HepG2 (cell line): Measurements from ENCODE around the gene ULK3. TPM values are rescaled to one million over a fixed set of nuclear protein-coding genes. Genes with fewer than 3 reads are reported as not detected.

ENCODE experiments used
- HNRNPH1 ChIP-seq: fragments of 200-400 bp; formaldehyde crosslinking; optimal IDR thresholded peaks from 2 replicates; pipeline ENCODE3; 2017; ENCODE audit warnings: mild to moderate bottlenecking, low read depth, low read length
- MBD4 ChIP-seq: IDR thresholded peaks from 2 replicates; pipeline ENCODE4 v1.6.1; 2012; ENCODE audit warnings: low read length, inconsistent platforms, borderline replicate concordance
- MBNL3 ChIP-seq: fragments of 250-450 bp; sonication (Bioruptor Pico); conservative IDR thresholded peaks from 2 replicates; pipeline ENCODE4 v1.8.0; 2022; ENCODE audit warnings: mild to moderate bottlenecking, inconsistent platforms
- MYNN ChIP-seq: sonication (generic); formaldehyde crosslinking; IDR thresholded peaks from 2 replicates; pipeline ENCODE4 v1.4.0; 2020; ENCODE audit warnings: mild to moderate bottlenecking, low read depth, missing genetic modification reagents
- NFIB ChIP-seq: sonication (generic); formaldehyde crosslinking; IDR thresholded peaks from 2 replicates; pipeline ENCODE4 v1.9.0; 2021; ENCODE audit warnings: missing genetic modification reagents, mild to moderate bottlenecking, borderline replicate concordance
- ZBTB20 ChIP-seq: sonication (generic); formaldehyde crosslinking; IDR thresholded peaks from 2 replicates; pipeline ENCODE4 v1.8.1; 2023; ENCODE audit warnings: missing genetic modification reagents, low read depth, mild to moderate bottlenecking, borderline replicate concordance
- ZBTB7A ChIP-seq: sonication (generic); formaldehyde crosslinking; IDR thresholded peaks from 2 replicates; pipeline ENCODE4 v1.8.0; 2022; ENCODE audit warnings: mild to moderate bottlenecking, missing genetic modification reagents
- ZNF367 ChIP-seq: sonication (generic); formaldehyde crosslinking; IDR thresholded peaks from 2 replicates; pipeline ENCODE4 v1.4.0; 2020; ENCODE audit warnings: missing genetic modification reagents, borderline replicate concordance
- ZNF496 ChIP-seq: sonication (generic); formaldehyde crosslinking; IDR thresholded peaks from 2 replicates; pipeline ENCODE4 v1.8.1; 2023; ENCODE audit warnings: mild to moderate bottlenecking, moderate library complexity, missing genetic modification reagents; ENCODE audit not compliant: insufficient replicate concordance
- polyA plus RNA-seq, 8 experiments: library from polyadenylated mRNA; depleted of rRNA in 3 of 8; stranded (reverse) in 7 of 8; unstranded in 1 of 8; fragments of >200 nt; fragmentation: Illumina TruSeq in 4 of 8; extraction: Trizol in 4 of 8; gene quantifications; 2 replicates each; pipeline versions ENCODE4 v1.2.1 to v1.2.3, GENCODE V29; 2011 to 2016; ENCODE audit warnings: low read depth in 4 of 8, missing spikeins in 1 of 8, mixed read lengths in 1 of 8; ENCODE audit not compliant: insufficient read depth in 1 of 8
- total RNA-seq, 5 experiments: library from RNA; depleted of rRNA; stranded (reverse); fragments of >200 nt; fragmentation: Illumina TruSeq; extraction: Trizol; gene quantifications; 2 replicates each; pipeline ENCODE4 v1.2.3, GENCODE V29; 2016; ENCODE audit warnings: low read depth in 1 of 5
- TF ChIP-seq, protein P1 (sequence below): sonication (generic); formaldehyde crosslinking; IDR thresholded peaks from 2 replicates; pipeline ENCODE4 v1.5.0; 2020; ENCODE audit warnings: mild to moderate bottlenecking, missing genetic modification reagents
- TF ChIP-seq, protein P2 (sequence below), 2 experiments: sonication (generic) in 1 of 2; formaldehyde crosslinking in 1 of 2; IDR thresholded peaks; 2 replicates each; pipeline versions ENCODE4 v1.5.1 to v1.6.1; 2011 to 2020; ENCODE audit warnings: borderline replicate concordance in 1 of 2, low read depth in 1 of 2, low read length in 1 of 2, mild to moderate bottlenecking in 1 of 2, missing genetic modification reagents in 1 of 2, moderate library complexity in 1 of 2
- TF ChIP-seq, protein P3 (sequence below): sonication (generic); formaldehyde crosslinking; IDR thresholded peaks from 2 replicates; pipeline ENCODE4 v1.8.0; 2022; ENCODE audit warnings: mild to moderate bottlenecking, missing genetic modification reagents; ENCODE audit not compliant: insufficient replicate concordance
- TF ChIP-seq, protein P4 (sequence below): sonication (generic); formaldehyde crosslinking; IDR thresholded peaks from 2 replicates; pipeline ENCODE4 v1.4.0; 2020; ENCODE audit warnings: mild to moderate bottlenecking, missing genetic modification reagents
- TF ChIP-seq, protein P5 (sequence below): IDR thresholded peaks from 2 replicates; pipeline ENCODE4 v1.6.1; 2016; ENCODE audit warnings: control low read depth
- TF ChIP-seq, protein P6 (sequence below): sonication (generic); IDR thresholded peaks from 2 replicates; pipeline ENCODE4 v1.6.1; 2016; ENCODE audit warnings: low read depth, borderline replicate concordance

ULK3 gene
- total and polyA plus RNA-seq, 2 of the 13 experiments (the other 11 are each of a cell fraction or from before 2014, with no cell fraction given): 15.2 to 23.7 TPM

DNA sequence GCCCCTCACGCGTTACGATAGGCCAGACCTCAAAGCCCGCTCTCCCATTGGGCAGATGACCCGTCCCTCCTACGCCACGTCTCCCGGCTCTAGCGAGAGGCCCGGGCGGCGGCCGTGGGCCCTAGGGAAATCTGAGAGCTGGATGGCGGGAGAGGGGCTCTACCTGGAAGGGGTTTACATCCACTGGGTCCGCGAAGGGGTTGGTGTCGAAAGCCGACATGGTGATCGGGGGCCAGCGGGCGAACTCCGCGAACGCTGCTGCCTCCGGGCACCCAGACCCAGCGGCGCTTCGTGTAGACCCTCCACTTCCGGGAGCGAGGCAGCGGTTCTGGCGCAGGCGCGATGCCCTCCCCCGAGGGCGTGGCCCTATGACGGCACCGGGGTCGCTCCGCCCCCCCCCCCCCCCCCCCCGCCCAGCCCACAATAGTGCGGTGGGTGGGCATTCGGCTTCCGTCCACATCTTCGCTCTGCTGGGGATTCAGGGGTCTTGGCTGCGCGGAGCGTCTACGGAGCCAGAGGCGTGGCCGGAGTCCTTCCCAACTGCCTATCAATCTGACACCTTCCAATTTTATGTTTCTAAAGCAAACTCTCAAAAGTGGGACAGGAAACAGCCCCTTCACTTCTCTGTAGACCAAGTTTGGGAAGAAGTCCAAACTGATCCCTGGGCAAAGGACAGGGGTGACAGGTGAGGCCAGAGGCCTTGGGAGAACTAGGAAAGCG lies 30.2 kb upstream of the ULK3 start, which contains the start of gene SCAMP2 (continued):
- TF ChIP-seq, protein P1, sequence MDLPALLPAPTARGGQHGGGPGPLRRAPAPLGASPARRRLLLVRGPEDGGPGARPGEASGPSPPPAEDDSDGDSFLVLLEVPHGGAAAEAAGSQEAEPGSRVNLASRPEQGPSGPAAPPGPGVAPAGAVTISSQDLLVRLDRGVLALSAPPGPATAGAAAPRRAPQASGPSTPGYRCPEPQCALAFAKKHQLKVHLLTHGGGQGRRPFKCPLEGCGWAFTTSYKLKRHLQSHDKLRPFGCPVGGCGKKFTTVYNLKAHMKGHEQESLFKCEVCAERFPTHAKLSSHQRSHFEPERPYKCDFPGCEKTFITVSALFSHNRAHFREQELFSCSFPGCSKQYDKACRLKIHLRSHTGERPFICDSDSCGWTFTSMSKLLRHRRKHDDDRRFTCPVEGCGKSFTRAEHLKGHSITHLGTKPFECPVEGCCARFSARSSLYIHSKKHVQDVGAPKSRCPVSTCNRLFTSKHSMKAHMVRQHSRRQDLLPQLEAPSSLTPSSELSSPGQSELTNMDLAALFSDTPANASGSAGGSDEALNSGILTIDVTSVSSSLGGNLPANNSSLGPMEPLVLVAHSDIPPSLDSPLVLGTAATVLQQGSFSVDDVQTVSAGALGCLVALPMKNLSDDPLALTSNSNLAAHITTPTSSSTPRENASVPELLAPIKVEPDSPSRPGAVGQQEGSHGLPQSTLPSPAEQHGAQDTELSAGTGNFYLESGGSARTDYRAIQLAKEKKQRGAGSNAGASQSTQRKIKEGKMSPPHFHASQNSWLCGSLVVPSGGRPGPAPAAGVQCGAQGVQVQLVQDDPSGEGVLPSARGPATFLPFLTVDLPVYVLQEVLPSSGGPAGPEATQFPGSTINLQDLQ (CRISPR knock-in tag): no peak
- TF ChIP-seq ZBTB20 (CRISPR knock-in tag) (no peak), NFIB (CRISPR knock-in tag) (no peak), ZNF496 (CRISPR knock-in tag) (no peak), ZBTB7A (CRISPR knock-in tag) (no peak), MBNL3 (no peak), HNRNPH1 (no peak), ZNF367 (CRISPR knock-in tag) (no peak), MYNN (CRISPR knock-in tag) (peak; percentile 77; the same call in 1 of the 2 replicates), MBD4 (no peak)
- TF ChIP-seq, protein P2, sequence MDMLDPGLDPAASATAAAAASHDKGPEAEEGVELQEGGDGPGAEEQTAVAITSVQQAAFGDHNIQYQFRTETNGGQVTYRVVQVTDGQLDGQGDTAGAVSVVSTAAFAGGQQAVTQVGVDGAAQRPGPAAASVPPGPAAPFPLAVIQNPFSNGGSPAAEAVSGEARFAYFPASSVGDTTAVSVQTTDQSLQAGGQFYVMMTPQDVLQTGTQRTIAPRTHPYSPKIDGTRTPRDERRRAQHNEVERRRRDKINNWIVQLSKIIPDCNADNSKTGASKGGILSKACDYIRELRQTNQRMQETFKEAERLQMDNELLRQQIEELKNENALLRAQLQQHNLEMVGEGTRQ (IDR thresholded peaks at IDR 0.05; ENCODE audit: low read depth, low read length): no peak
- TF ChIP-seq, protein P2 (CRISPR knock-in tag; IDR thresholded peaks at IDR 0.05; ENCODE audit: borderline replicate concordance): no peak
- TF ChIP-seq, protein P3, sequence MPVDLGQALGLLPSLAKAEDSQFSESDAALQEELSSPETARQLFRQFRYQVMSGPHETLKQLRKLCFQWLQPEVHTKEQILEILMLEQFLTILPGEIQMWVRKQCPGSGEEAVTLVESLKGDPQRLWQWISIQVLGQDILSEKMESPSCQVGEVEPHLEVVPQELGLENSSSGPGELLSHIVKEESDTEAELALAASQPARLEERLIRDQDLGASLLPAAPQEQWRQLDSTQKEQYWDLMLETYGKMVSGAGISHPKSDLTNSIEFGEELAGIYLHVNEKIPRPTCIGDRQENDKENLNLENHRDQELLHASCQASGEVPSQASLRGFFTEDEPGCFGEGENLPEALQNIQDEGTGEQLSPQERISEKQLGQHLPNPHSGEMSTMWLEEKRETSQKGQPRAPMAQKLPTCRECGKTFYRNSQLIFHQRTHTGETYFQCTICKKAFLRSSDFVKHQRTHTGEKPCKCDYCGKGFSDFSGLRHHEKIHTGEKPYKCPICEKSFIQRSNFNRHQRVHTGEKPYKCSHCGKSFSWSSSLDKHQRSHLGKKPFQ: peak; percentile 70
- TF ChIP-seq, protein P4, sequence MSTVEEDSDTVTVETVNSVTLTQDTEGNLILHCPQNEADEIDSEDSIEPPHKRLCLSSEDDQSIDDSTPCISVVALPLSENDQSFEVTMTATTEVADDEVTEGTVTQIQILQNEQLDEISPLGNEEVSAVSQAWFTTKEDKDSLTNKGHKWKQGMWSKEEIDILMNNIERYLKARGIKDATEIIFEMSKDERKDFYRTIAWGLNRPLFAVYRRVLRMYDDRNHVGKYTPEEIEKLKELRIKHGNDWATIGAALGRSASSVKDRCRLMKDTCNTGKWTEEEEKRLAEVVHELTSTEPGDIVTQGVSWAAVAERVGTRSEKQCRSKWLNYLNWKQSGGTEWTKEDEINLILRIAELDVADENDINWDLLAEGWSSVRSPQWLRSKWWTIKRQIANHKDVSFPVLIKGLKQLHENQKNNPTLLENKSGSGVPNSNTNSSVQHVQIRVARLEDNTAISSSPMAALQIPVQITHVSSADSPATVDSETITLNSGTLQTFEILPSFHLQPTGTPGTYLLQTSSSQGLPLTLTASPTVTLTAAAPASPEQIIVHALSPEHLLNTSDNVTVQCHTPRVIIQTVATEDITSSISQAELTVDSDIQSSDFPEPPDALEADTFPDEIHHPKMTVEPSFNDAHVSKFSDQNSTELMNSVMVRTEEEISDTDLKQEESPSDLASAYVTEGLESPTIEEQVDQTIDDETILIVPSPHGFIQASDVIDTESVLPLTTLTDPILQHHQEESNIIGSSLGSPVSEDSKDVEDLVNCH (CRISPR knock-in tag): no peak
- TF ChIP-seq, protein P5, sequence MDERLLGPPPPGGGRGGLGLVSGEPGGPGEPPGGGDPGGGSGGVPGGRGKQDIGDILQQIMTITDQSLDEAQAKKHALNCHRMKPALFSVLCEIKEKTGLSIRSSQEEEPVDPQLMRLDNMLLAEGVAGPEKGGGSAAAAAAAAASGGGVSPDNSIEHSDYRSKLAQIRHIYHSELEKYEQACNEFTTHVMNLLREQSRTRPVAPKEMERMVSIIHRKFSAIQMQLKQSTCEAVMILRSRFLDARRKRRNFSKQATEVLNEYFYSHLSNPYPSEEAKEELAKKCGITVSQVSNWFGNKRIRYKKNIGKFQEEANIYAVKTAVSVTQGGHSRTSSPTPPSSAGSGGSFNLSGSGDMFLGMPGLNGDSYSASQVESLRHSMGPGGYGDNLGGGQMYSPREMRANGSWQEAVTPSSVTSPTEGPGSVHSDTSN (CRISPR knock-in tag): peak; percentile 93
- TF ChIP-seq, protein P6, sequence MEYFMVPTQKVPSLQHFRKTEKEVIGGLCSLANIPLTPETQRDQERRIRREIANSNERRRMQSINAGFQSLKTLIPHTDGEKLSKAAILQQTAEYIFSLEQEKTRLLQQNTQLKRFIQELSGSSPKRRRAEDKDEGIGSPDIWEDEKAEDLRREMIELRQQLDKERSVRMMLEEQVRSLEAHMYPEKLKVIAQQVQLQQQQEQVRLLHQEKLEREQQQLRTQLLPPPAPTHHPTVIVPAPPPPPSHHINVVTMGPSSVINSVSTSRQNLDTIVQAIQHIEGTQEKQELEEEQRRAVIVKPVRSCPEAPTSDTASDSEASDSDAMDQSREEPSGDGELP: no peak; the same call in 1 of the 2 replicates
